ENCODE data around the gene PBX1.

DNA sequence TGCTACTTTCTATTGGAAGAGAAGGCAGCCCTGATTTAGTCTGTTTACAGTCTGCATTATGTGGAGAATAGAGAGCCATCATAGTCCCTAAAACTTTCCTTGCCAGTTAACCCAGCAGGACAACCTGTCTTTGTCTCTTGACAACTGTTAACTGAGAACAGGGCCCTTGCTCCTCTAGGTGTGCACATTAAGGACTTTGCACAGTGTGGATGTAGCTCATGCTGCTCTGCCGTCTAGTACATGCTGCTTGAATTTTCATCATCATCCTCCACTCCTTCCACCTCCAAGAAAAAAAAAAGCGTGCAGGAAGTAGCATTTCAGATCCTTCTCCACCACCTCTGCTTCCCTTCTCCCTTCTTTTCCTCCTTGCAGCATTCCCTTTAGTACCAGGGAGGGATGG is 91.5 kb downstream of the PBX1 start:
- TF ChIP-seq, protein P1, sequence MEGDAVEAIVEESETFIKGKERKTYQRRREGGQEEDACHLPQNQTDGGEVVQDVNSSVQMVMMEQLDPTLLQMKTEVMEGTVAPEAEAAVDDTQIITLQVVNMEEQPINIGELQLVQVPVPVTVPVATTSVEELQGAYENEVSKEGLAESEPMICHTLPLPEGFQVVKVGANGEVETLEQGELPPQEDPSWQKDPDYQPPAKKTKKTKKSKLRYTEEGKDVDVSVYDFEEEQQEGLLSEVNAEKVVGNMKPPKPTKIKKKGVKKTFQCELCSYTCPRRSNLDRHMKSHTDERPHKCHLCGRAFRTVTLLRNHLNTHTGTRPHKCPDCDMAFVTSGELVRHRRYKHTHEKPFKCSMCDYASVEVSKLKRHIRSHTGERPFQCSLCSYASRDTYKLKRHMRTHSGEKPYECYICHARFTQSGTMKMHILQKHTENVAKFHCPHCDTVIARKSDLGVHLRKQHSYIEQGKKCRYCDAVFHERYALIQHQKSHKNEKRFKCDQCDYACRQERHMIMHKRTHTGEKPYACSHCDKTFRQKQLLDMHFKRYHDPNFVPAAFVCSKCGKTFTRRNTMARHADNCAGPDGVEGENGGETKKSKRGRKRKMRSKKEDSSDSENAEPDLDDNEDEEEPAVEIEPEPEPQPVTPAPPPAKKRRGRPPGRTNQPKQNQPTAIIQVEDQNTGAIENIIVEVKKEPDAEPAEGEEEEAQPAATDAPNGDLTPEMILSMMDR (conservative IDR thresholded peaks at IDR 0.05; ENCODE audit: low read depth, low read length) = no peak
- no peak for TF ChIP-seq POLR2A (IDR thresholded peaks at IDR 0.05; ENCODE audit: low read depth, low read length)
